Stimulated activated CD8-positive, alpha-beta memory T cell treated with anti-CD3 and anti-CD28 coated beads, Interleukin-12 subunit alpha, Interleukin-12 subunit beta, amount 100 ng/mL, for 24 hours (primary cell): ENCODE data around the gene ARRB1.
"Not testable (repeated sequence)": the region's sequence is repeated elsewhere in the genome, so short reads cannot be mapped to it uniquely, and the experiment has no call there.

ENCODE experiments used
- DNase-seq: peaks from one replicate; pipeline ENCODE4 v3.0.0-alpha.2; 2020; ENCODE audit errors: extremely low read depth

The ARRB1 gene

GRCh38 chr11:75274716-75275115, 76.7 kb downstream of the ARRB1 start:
- not testable (repeated sequence) for DNase-seq

GRCh38 chr11:75273411-75274391, 77.8 kb downstream of the ARRB1 start:
- no peak for DNase-seq

- DNase-seq: no peak
Measured at GRCh38 chr11:75272821-75273301, 78.6 kb downstream of the ARRB1 start.

GRCh38 chr11:75272391-75272790, 79.1 kb downstream of the ARRB1 start:
- DNase-seq: no peak

GRCh38 chr11:75271730-75272129, 79.7 kb downstream of the ARRB1 start:
- DNase-seq: no peak

- no peak for DNase-seq
Measured at GRCh38 chr11:75270896-75271418, 80.5 kb downstream of the ARRB1 start.

- no peak for DNase-seq
Measured at GRCh38 chr11:75269896-75270295, 81.6 kb downstream of the ARRB1 start.

GRCh38 chr11:75269367-75269660, 82.1 kb downstream of the ARRB1 start:
- no peak for DNase-seq

- DNase-seq: no peak
Measured at GRCh38 chr11:75268626-75269366, 82.7 kb downstream of the ARRB1 start.

- no peak for DNase-seq
Measured at GRCh38 chr11:75267171-75267970, 84.1 kb downstream of the ARRB1 start.

- no peak for DNase-seq
Measured at GRCh38 chr11:75265851-75266531, 85.5 kb downstream of the ARRB1 start.

GRCh38 chr11:75264971-75265370, 86.5 kb downstream of the ARRB1 start:
- no peak for DNase-seq

- DNase-seq: no peak
Measured at GRCh38 chr11:75264356-75264755, 87.1 kb downstream of the ARRB1 start.

- no peak for DNase-seq
Measured at GRCh38 chr11:75263944-75264349, 87.5 kb downstream of the ARRB1 start.

- no peak for DNase-seq
Measured at GRCh38 chr11:75262961-75263852, 88.3 kb downstream of the ARRB1 start.

GRCh38 chr11:75262436-75262835, 89.0 kb downstream of the ARRB1 start:
- no peak for DNase-seq

- no peak for DNase-seq
Measured at GRCh38 chr11:75261902-75262361, 89.5 kb downstream of the ARRB1 start.

- DNase-seq: no peak
Measured at GRCh38 chr11:75260396-75261170, 90.9 kb downstream of the ARRB1 start.

- no peak for DNase-seq
Measured at GRCh38 chr11:75254326-75254725, 97.1 kb downstream of the ARRB1 start.
